T-helper 22 cell (primary cell): ENCODE data around the gene CMBL.
"Not testable (repeated sequence)": the region's sequence is repeated elsewhere in the genome, so short reads cannot be mapped to it uniquely, and the experiment has no call there.

Source experiments
- DNase-seq: peaks from one replicate; pipeline ENCODE4 v3.0.0-alpha.2; 2020; ENCODE audit warnings: low read depth

CMBL gene

GRCh38 chr5:10285362-10285761, 22.3 kb downstream of the CMBL start:
- DNase-seq = not testable (repeated sequence)

- peak; percentile 41 for DNase-seq
Measured at GRCh38 chr5:10283927-10284635, 23.6 kb downstream of the CMBL start.

GRCh38 chr5:10279925-10280720, 27.6 kb downstream of the CMBL start:
- DNase-seq = no peak

- no peak for DNase-seq
Measured at GRCh38 chr5:10279328-10279727, 28.4 kb downstream of the CMBL start.

GRCh38 chr5:10278658-10279279, 28.9 kb downstream of the CMBL start:
- DNase-seq = no peak

- no peak for DNase-seq
Measured at GRCh38 chr5:10277773-10278630, 29.7 kb downstream of the CMBL start.

- no peak for DNase-seq
Measured at GRCh38 chr5:10276691-10277090, 31.0 kb downstream of the CMBL start.

- no peak for DNase-seq
Measured at GRCh38 chr5:10275991-10276390, 31.7 kb downstream of the CMBL start.

GRCh38 chr5:10275460-10275859, 32.2 kb downstream of the CMBL start:
- no peak for DNase-seq

- not testable (repeated sequence) for DNase-seq
Measured at GRCh38 chr5:10272875-10273209, 34.9 kb downstream of the CMBL start.

GRCh38 chr5:10272053-10272874, 35.4 kb downstream of the CMBL start:
- no peak for DNase-seq

- DNase-seq = no peak
Measured at GRCh38 chr5:10268100-10268499, 39.6 kb downstream of the CMBL start.

- no peak for DNase-seq
Measured at GRCh38 chr5:10266839-10267238, 40.9 kb downstream of the CMBL start.

GRCh38 chr5:10266137-10266536, 41.6 kb downstream of the CMBL start:
- DNase-seq = no peak

- DNase-seq = no peak
Measured at GRCh38 chr5:10265245-10266109, 42.2 kb downstream of the CMBL start.

- DNase-seq = no peak
Measured at GRCh38 chr5:10264604-10265003, 43.1 kb downstream of the CMBL start.

GRCh38 chr5:10262995-10263394, 44.7 kb downstream of the CMBL start:
- DNase-seq = no peak

- no peak for DNase-seq
Measured at GRCh38 chr5:10262121-10262774, 45.5 kb downstream of the CMBL start.

GRCh38 chr5:10261065-10261464, 46.6 kb downstream of the CMBL start:
- DNase-seq = no peak

GRCh38 chr5:10259899-10260298, 47.8 kb downstream of the CMBL start:
- DNase-seq = no peak
